Measurements from ENCODE around the gene FAM118A. TPM values are rescaled to one million over a fixed set of nuclear protein-coding genes. Genes with fewer than 3 reads are reported as not detected.
A peak's percentile ranks its signal among the peaks of the same experiment; 100 is the strongest.

Gene FAM118A
- total RNA-seq, 2 experiments from 2014 or later, result 159 to 161 TPM

GRCh38 chr22:45270095-45271020 lies 39.4 kb upstream of the FAM118A start:
- H3K27me3 Mint-ChIP-seq, result peaks cover 14% of the 10 kb centered on the region

GRCh38 chr22:45271667-45272201 lies 38.0 kb upstream of the FAM118A start:
- intact Hi-C loops (cut with DNase I, micrococcal nuclease), result no loop called here
- ATAC-seq (ENCODE audit: poor library complexity) (no peak), DNase-seq (peak in 1 of 14 experiments; percentile 31)
- TF ChIP-seq CTCF (IDR thresholded peaks at IDR 0.05), result no peak
- Histone ChIP-seq H3K27me3 (ENCODE audit: control insufficient read depth in 1 of 2, insufficient read depth in 2 of 2, low read length in 2 of 2) (peaks cover 0 to 7% of the 10 kb centered on the region in 2 experiments), H3K4me3 (ENCODE audit: low read length) (no peak overlapping the region), H3K27ac (ENCODE audit: low read depth in 1 of 2, low read length in 2 of 2) (no peak overlapping the region), H3K9me3 (ENCODE audit: control insufficient read depth in 1 of 2, insufficient read depth in 1 of 2, low read length in 2 of 2) (no peaks in the 10 kb centered on the region), H3K36me3 (ENCODE audit: insufficient read depth, low read length) (no peaks in the 10 kb centered on the region), H3K4me1 (ENCODE audit: insufficient read depth, low read length) (peaks cover 18% of the 10 kb centered on the region)
- no peaks in the 10 kb centered on the region for H3K9me3 Mint-ChIP-seq
- CTCF ChIA-PET, result no interaction called here
- no peak overlapping the region for H3K4me3 Mint-ChIP-seq
- H3K4me1 Mint-ChIP-seq (ENCODE audit: low read depth), result peaks cover 15% of the 10 kb centered on the region
- POLR2A ChIA-PET, result interaction anchor here (1.0 kb wide), 1 partner anchor 38 kb away, joined by 3 read pairs; the partner anchor contains the start of gene FAM118A
- no peaks in the 10 kb centered on the region for H3K36me3 Mint-ChIP-seq (ENCODE audit: low read depth)
- peaks cover 12% of the 10 kb centered on the region for H3K27me3 Mint-ChIP-seq
- H3K27ac Mint-ChIP-seq, result no peak overlapping the region

More at GRCh38 chr22:45270095-45271020, 39.4 kb upstream of the FAM118A start:
- DNase-seq, result no peak
- peak overlapping the region; percentile 83 for H3K4me3 Mint-ChIP-seq
- H3K9me3 ChIP-seq (ENCODE audit: control insufficient read depth in 1 of 2, insufficient read depth in 1 of 2, low read length in 2 of 2), result no peaks in the 10 kb centered on the region
- peaks cover 18% of the 10 kb centered on the region for H3K4me1 ChIP-seq (ENCODE audit: insufficient read depth, low read length)
- H3K27me3 ChIP-seq (ENCODE audit: control insufficient read depth in 1 of 2, insufficient read depth in 2 of 2, low read length in 2 of 2), result peaks cover 0 to 7% of the 10 kb centered on the region in 2 experiments
- ChIA-PET POLR2A (no interaction called here), CTCF (interaction anchor here (0.6 to 0.9 kb wide), 2 partner anchors 167 to 736 kb away, joined by 3 read pairs; no protein-coding TSS in a partner anchor)
- H3K36me3 Mint-ChIP-seq (ENCODE audit: low read depth), result no peaks in the 10 kb centered on the region
- no peak for TF ChIP-seq CTCF (IDR thresholded peaks at IDR 0.05)
- no peak for ATAC-seq (ENCODE audit: poor library complexity)
- no peak overlapping the region for H3K4me3 ChIP-seq (ENCODE audit: low read length)
- H3K36me3 ChIP-seq (ENCODE audit: insufficient read depth, low read length), result no peaks in the 10 kb centered on the region
- H3K27ac ChIP-seq (ENCODE audit: low read depth in 1 of 2, low read length in 2 of 2), result no peak overlapping the region
- peaks cover 17% of the 10 kb centered on the region for H3K4me1 Mint-ChIP-seq (ENCODE audit: low read depth)
- no peaks in the 10 kb centered on the region for H3K9me3 Mint-ChIP-seq
- intact Hi-C loops (cut with DNase I, micrococcal nuclease), result no loop called here
- H3K27ac Mint-ChIP-seq, result no peak overlapping the region

- peaks cover 18% of the 10 kb centered on the region for H3K4me1 ChIP-seq (ENCODE audit: insufficient read depth, low read length)
- H3K9me3 ChIP-seq (ENCODE audit: control insufficient read depth in 1 of 2, insufficient read depth in 1 of 2, low read length in 2 of 2), result no peaks in the 10 kb centered on the region
- Mint-ChIP-seq H3K4me1 (ENCODE audit: low read depth) (peaks cover 13% of the 10 kb centered on the region), H3K4me3 (no peak overlapping the region), H3K9me3 (no peaks in the 10 kb centered on the region), H3K27ac (no peak overlapping the region), H3K36me3 (ENCODE audit: low read depth) (no peaks in the 10 kb centered on the region), H3K27me3 (peaks cover 8% of the 10 kb centered on the region)
- H3K4me3 ChIP-seq (ENCODE audit: low read length), result no peak overlapping the region
- intact Hi-C loops (cut with DNase I, micrococcal nuclease), result no loop called here
- H3K27ac ChIP-seq (ENCODE audit: low read depth in 1 of 2, low read length in 2 of 2), result no peak overlapping the region
- H3K27me3 ChIP-seq (ENCODE audit: control insufficient read depth in 1 of 2, insufficient read depth in 2 of 2, low read length in 2 of 2), result peaks cover 0 to 5% of the 10 kb centered on the region in 2 experiments
- CTCF ChIA-PET, result no interaction called here
- no peak for DNase-seq
- POLR2A ChIA-PET, result interaction anchor here (1.0 kb wide), 1 partner anchor 38 kb away, joined by 3 read pairs; the partner anchor contains the start of gene FAM118A
- no peak for TF ChIP-seq CTCF (IDR thresholded peaks at IDR 0.05)
- no peaks in the 10 kb centered on the region for H3K36me3 ChIP-seq (ENCODE audit: insufficient read depth, low read length)
- no peak for ATAC-seq (ENCODE audit: poor library complexity)
Observed at GRCh38 chr22:45272498-45272897, 37.2 kb upstream of the FAM118A start.

Measured in CD4-positive, alpha-beta T cell (primary cell).